BLaER1 (cell line): ENCODE data around the gene PCNT.

Source experiments
- H3K27ac ChIP-seq: shearing (Covaris generic); formaldehyde crosslinking; 2 replicates; pipeline ENCODE4 v1.8.1; 2022
- H3K27me3 ChIP-seq: shearing (Covaris generic); formaldehyde crosslinking; 2 replicates; pipeline ENCODE4 v1.8.1; 2022
- H3K36me3 ChIP-seq: shearing (Covaris generic); formaldehyde crosslinking; 2 replicates; pipeline ENCODE4 v1.8.1; 2022
- H3K4me1 ChIP-seq: shearing (Covaris generic); formaldehyde crosslinking; 2 replicates; pipeline ENCODE4 v1.8.1; 2022
- H3K4me2 ChIP-seq: shearing (Covaris generic); formaldehyde crosslinking; 2 replicates; pipeline ENCODE4 v1.8.1; 2022
- H3K4me3 ChIP-seq: shearing (Covaris generic); formaldehyde crosslinking; 2 replicates; pipeline ENCODE4 v1.8.1; 2022
- H3K9ac ChIP-seq: shearing (Covaris generic); formaldehyde crosslinking; 2 replicates; pipeline ENCODE4 v1.8.1; 2022
- H3K9me3 ChIP-seq: shearing (Covaris generic); formaldehyde crosslinking; 2 replicates; pipeline ENCODE4 v1.8.1; 2022
- H4K20me1 ChIP-seq: shearing (Covaris generic); formaldehyde crosslinking; 2 replicates; pipeline ENCODE4 v1.8.1; 2022
- Cebpa-rat ChIP-seq: shearing (Covaris generic); IDR thresholded peaks from 2 replicates; pipeline ENCODE4 v1.8.1; 2022

Gene PCNT

GRCh38 chr21:46465651-46466050 is 141.7 kb downstream of the PCNT start:
- H4K20me1 ChIP-seq = peaks cover 34% of the 10 kb centered on the region

DNA sequence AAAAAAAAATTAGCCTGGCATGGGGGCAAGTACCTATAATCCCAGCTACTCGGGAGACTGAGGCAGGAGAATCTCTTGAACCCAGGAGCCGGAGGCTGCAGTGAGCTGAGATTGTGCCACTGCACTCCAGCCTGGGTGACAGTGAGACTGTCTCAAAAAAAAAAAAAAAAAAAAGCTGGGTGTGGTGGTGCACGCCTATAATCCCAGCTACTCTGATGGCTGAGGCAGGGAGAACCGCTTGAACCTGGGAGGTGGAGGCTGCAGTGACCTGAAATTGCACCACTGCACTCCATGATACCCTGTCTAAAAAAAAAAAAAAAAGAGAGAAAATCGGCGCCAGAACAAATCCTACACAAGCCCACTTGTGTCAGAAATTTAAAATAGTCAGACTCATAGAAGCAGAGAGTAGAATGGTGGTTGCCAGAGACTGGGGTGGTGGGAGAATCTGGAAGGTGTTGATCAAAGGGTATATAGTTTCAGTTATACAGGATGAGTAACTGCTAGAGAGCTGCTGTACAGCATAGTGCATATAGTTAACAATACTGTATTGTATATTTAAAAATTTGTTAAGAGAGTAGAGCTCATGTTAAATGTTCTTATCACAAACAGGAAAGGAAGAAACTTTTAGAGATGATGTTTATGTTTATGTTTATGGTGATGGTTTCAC is 144.3 kb downstream of the PCNT start:
- Histone ChIP-seq H3K9me3 (no peaks in the 10 kb centered on the region), H3K4me2 (no peak overlapping the region), H3K4me1 (peaks cover 18% of the 10 kb centered on the region), H3K9ac (no peak overlapping the region), H3K27me3 (no peaks in the 10 kb centered on the region), H3K4me3 (no peak overlapping the region), H4K20me1 (peaks cover 10% of the 10 kb centered on the region), H3K36me3 (peaks cover 33% of the 10 kb centered on the region), H3K27ac (no peak overlapping the region)
- no peak for TF ChIP-seq Cebpa-rat

More at GRCh38 chr21:46465651-46466050, 141.7 kb downstream of the PCNT start:
- H3K9ac ChIP-seq = no peak overlapping the region
- no peaks in the 10 kb centered on the region for H3K27me3 ChIP-seq
- H3K27ac ChIP-seq = no peak overlapping the region
- H3K36me3 ChIP-seq = peaks cover 39% of the 10 kb centered on the region
- peaks cover 2% of the 10 kb centered on the region for H3K4me1 ChIP-seq
- H3K4me3 ChIP-seq = no peak overlapping the region
- H3K4me2 ChIP-seq = no peak overlapping the region
- TF ChIP-seq Cebpa-rat = no peak
- H3K9me3 ChIP-seq = no peaks in the 10 kb centered on the region

- Histone ChIP-seq H3K9ac (no peak overlapping the region), H3K27ac (no peak overlapping the region), H3K27me3 (no peaks in the 10 kb centered on the region), H3K36me3 (peaks cover 27% of the 10 kb centered on the region), H3K4me3 (no peak overlapping the region), H4K20me1 (peaks cover 10% of the 10 kb centered on the region), H3K4me2 (no peak overlapping the region), H3K4me1 (peaks cover 18% of the 10 kb centered on the region), H3K9me3 (no peaks in the 10 kb centered on the region)
- no peak for TF ChIP-seq Cebpa-rat
Measured at GRCh38 chr21:46469275-46469674, 145.3 kb downstream of the PCNT start.

GRCh38 chr21:46471514-46471913 is 147.6 kb downstream of the PCNT start:
- Histone ChIP-seq H3K36me3 (peaks cover 19% of the 10 kb centered on the region), H3K4me2 (peak overlapping the region; percentile 31), H3K27me3 (no peaks in the 10 kb centered on the region), H3K27ac (no peak overlapping the region), H3K4me3 (no peak overlapping the region), H3K9ac (no peak overlapping the region), H3K9me3 (no peaks in the 10 kb centered on the region), H3K4me1 (peaks cover 18% of the 10 kb centered on the region), H4K20me1 (peaks cover 10% of the 10 kb centered on the region)
- no peak for TF ChIP-seq Cebpa-rat

GRCh38 chr21:46472246-46472645 is 148.3 kb downstream of the PCNT start:
- H3K27ac ChIP-seq = no peak overlapping the region; the same call in 1 of the 2 replicates
- no peaks in the 10 kb centered on the region for H3K27me3 ChIP-seq
- H3K4me1 ChIP-seq = peaks cover 18% of the 10 kb centered on the region
- no peak overlapping the region for H3K9ac ChIP-seq
- H4K20me1 ChIP-seq = peaks cover 10% of the 10 kb centered on the region
- no peak for TF ChIP-seq Cebpa-rat
- H3K36me3 ChIP-seq = peaks cover 23% of the 10 kb centered on the region
- H3K4me3 ChIP-seq = no peak overlapping the region
- H3K4me2 ChIP-seq = no peak overlapping the region; the same call in 1 of the 2 replicates
- 0 out of 2 replicates have a peak, but pooled peaks cover 3% of the 10 kb centered on the region for H3K9me3 ChIP-seq

DNA sequence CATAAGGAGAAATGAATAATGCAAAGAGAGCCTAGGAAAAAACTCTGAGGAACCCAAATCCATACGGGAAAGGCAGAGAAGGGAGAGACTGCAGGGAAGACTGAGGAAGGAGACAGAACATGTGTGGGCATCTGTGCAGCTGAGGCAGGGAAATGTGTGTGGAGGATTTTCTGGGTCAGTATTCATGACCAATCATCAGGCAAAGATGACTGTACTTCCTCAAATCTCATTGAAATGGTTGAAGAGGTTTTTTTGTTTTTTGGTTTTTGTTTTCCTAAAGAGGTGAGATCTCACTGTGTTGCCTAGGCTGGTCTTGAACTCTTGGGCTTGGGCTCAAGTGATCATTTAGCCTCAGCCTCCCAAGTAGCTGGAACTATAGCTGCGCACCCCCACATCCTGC is 150.4 kb downstream of the PCNT start:
- Histone ChIP-seq H3K36me3 (peaks cover 29% of the 10 kb centered on the region), H3K4me2 (no peak overlapping the region), H3K27me3 (no peaks in the 10 kb centered on the region), H3K27ac (no peak overlapping the region), H4K20me1 (peaks cover 8% of the 10 kb centered on the region), H3K9me3 (0 out of 2 replicates have a peak, but pooled peaks cover 3% of the 10 kb centered on the region), H3K9ac (no peak overlapping the region), H3K4me1 (peaks cover 18% of the 10 kb centered on the region), H3K4me3 (no peak overlapping the region)
- no peak for TF ChIP-seq Cebpa-rat

DNA sequence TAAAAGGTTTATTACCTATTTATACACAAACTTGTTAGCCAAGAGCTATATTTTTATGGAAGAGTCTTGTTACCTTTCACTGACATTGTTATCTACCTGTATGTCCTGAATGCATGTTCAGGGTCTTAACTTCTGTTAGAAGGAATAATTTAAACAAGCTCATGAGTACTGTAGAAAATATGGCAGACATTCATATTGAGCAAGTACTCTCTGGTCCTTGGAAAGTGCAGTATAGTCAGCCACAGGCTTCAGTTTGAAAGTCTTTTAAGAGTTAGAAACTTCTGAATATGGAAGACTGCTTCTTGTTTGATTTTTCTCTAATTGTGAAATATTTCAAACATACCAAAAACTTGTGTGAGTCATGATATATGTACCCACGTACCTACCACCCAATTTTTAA is 151.3 kb downstream of the PCNT start:
- no peak overlapping the region for H3K27ac ChIP-seq
- TF ChIP-seq Cebpa-rat = no peak
- H3K4me3 ChIP-seq = no peak overlapping the region
- H3K27me3 ChIP-seq = no peaks in the 10 kb centered on the region
- H3K9ac ChIP-seq = no peak overlapping the region
- peaks cover 18% of the 10 kb centered on the region for H3K4me1 ChIP-seq
- no peak overlapping the region for H3K4me2 ChIP-seq
- H4K20me1 ChIP-seq = peaks cover 5% of the 10 kb centered on the region; the same call in 1 of the 2 replicates
- 0 out of 2 replicates have a peak, but pooled peaks cover 3% of the 10 kb centered on the region for H3K9me3 ChIP-seq
- H3K36me3 ChIP-seq = peaks cover 30% of the 10 kb centered on the region

DNA sequence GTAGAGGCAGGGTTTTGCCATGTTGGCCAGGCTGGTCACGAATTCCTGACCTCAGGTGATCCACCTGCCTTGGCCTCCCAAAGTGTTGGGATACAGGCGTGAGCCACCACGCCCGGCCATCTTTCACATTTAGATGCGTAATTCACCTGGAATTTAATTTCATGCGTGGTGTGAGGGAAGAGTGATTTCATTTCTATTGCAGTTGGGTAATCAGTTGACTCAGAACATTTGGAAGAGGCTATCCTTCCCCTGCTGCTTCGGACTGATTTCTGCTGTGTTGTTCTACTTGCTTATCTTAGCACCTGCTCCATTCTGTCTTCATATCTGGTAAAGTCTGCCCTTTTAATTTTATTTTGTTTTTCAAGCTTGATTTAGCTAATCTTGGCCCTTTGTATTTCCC is 153.8 kb downstream of the PCNT start:
- Histone ChIP-seq H3K36me3 (peaks cover 46% of the 10 kb centered on the region), H3K9me3 (0 out of 2 replicates have a peak, but pooled peaks cover 3% of the 10 kb centered on the region), H3K4me1 (no peaks in the 10 kb centered on the region), H3K9ac (no peak overlapping the region), H3K27ac (no peak overlapping the region), H4K20me1 (peaks cover 17% of the 10 kb centered on the region; the same call in 1 of the 2 replicates), H3K4me3 (no peak overlapping the region), H3K4me2 (no peak overlapping the region), H3K27me3 (no peaks in the 10 kb centered on the region)
- TF ChIP-seq Cebpa-rat = no peak

- Histone ChIP-seq H3K4me2 (no peak overlapping the region), H4K20me1 (peaks cover 28% of the 10 kb centered on the region; the same call in 1 of the 2 replicates), H3K9me3 (0 out of 2 replicates have a peak, but pooled peaks cover 3% of the 10 kb centered on the region), H3K36me3 (peaks cover 46% of the 10 kb centered on the region), H3K4me1 (no peaks in the 10 kb centered on the region), H3K27me3 (no peaks in the 10 kb centered on the region), H3K9ac (no peak overlapping the region), H3K4me3 (no peak overlapping the region), H3K27ac (no peak overlapping the region)
- TF ChIP-seq Cebpa-rat = no peak
Measured at GRCh38 chr21:46478910-46479309, 155.0 kb downstream of the PCNT start.

GRCh38 chr21:46480466-46480865 is 156.5 kb downstream of the PCNT start:
- Histone ChIP-seq H3K4me3 (no peak overlapping the region), H3K27me3 (no peaks in the 10 kb centered on the region), H3K4me2 (no peak overlapping the region), H3K4me1 (no peaks in the 10 kb centered on the region), H3K9ac (no peak overlapping the region), H4K20me1 (peaks cover 34% of the 10 kb centered on the region; the same call in 1 of the 2 replicates), H3K9me3 (0 out of 2 replicates have a peak, but pooled peaks cover 3% of the 10 kb centered on the region), H3K36me3 (peaks cover 51% of the 10 kb centered on the region), H3K27ac (no peak overlapping the region)
- no peak for TF ChIP-seq Cebpa-rat
